Measurements from ENCODE around the gene CNNM2. TPM values are rescaled to one million over a fixed set of nuclear protein-coding genes. Genes with fewer than 3 reads are reported as not detected.

The CNNM2 gene
- total and polyA plus RNA-seq, 8 donors: 6.0 to 10.3 (median 8.3) TPM

DNA sequence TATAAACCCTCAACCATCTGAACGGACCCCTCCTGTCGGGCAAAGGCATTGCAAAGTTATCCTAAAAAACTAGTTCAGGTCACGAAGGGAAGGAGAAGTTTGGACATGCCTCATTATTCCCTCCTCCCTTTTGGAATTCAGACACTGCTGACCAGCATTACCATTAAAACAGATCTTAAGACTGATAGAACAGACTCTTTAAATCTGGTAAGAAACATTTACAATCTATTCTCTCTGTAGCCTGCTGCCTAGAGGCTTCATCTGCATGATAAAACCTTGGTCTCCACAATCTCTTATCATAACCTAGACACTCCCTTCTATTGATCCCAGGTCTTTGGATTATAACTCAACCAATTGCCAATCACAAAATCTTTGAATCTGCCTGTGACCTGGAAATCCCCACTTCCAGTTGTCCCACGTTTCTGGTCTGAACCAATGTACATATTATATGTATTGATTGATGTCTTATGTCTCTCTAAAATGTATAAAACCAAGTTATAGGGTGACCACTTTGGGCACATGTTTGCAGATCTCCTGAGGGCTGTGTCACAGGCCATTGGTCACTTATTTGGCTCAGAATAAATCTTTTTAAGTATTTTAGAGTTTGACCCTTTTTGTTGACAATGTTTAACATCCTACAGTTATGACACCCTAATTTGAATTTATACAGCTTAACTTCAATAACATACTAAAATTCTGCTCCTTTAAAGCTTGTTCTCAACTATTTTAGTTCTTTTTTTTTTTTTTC lies 23.5 kb upstream of the CNNM2 start:
- H3K27me3 ChIP-seq: no peaks in the 10 kb centered on the region

DNA sequence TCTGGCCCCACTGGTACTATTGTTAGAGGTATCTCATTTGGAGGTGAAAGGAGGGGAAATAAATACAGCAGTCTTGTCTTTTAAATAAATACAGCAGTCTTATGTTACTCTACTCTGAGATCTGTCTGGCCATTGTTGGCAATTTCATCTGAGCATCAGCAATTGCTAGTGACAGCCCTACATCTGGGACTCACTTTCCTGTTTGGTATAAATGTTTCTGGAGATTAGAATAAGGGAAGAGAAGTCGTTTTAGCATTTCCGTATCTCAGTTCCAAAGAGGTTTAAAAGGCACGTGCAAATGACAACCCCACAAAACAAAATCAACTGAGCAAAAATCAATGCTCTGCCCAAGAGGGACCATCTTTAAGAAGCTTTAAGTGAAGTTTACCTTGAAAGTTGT lies 18.1 kb upstream of the CNNM2 start:
- Histone ChIP-seq H3K27ac (no peak overlapping the region), H3K27me3 (no peaks in the 10 kb centered on the region), H3K9me3 (no peaks in the 10 kb centered on the region), H3K36me3 (no peaks in the 10 kb centered on the region), H3K4me1 (no peaks in the 10 kb centered on the region), H3K4me3 (no peak overlapping the region)
- intact Hi-C loops (cut with DNase I): loop anchor here in 1 of 2 donors (5.0 kb wide), 2 partner anchors 63 to 173 kb away; partner anchors contain the start of gene CYP17A1
- ATAC-seq: no peak
- no peak for DNase-seq
- TF ChIP-seq, protein P1, sequence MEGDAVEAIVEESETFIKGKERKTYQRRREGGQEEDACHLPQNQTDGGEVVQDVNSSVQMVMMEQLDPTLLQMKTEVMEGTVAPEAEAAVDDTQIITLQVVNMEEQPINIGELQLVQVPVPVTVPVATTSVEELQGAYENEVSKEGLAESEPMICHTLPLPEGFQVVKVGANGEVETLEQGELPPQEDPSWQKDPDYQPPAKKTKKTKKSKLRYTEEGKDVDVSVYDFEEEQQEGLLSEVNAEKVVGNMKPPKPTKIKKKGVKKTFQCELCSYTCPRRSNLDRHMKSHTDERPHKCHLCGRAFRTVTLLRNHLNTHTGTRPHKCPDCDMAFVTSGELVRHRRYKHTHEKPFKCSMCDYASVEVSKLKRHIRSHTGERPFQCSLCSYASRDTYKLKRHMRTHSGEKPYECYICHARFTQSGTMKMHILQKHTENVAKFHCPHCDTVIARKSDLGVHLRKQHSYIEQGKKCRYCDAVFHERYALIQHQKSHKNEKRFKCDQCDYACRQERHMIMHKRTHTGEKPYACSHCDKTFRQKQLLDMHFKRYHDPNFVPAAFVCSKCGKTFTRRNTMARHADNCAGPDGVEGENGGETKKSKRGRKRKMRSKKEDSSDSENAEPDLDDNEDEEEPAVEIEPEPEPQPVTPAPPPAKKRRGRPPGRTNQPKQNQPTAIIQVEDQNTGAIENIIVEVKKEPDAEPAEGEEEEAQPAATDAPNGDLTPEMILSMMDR (IDR thresholded peaks at IDR 0.05): no peak

More for the DNA sequence above, 23.5 kb upstream of the CNNM2 start:
- TF ChIP-seq, protein P1 (IDR thresholded peaks at IDR 0.05): no peak
- Histone ChIP-seq H3K4me1 (no peaks in the 10 kb centered on the region), H3K27ac (no peak overlapping the region), H3K4me3 (no peak overlapping the region), H3K9me3 (no peaks in the 10 kb centered on the region), H3K36me3 (no peaks in the 10 kb centered on the region)
- intact Hi-C loops (cut with DNase I): no loop called here
- DNase-seq (no peak), ATAC-seq (no peak)

DNA sequence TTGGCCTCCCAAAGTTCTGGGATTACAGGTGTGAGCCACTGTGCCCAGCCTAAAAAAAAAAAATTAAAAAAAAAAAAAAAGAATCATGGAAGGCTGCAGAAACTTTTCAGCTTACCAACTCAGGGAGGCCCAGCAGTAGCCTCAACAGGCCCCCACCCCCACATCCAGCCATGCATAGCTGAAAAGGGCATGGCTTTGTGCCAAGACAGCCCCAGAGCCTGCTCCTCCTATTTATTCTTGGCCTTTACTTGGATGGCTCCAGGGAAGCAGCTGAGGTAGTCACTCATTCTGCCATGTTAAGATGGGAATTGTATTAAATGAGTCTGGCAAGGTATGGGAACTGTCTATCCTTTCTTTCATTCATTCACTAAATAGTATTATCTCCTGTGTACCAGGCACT lies 13.7 kb upstream of the CNNM2 start:
- Histone ChIP-seq H3K4me3 (no peak overlapping the region), H3K9me3 (no peaks in the 10 kb centered on the region), H3K27me3 (no peaks in the 10 kb centered on the region), H3K27ac (no peak overlapping the region), H3K36me3 (no peaks in the 10 kb centered on the region), H3K4me1 (no peaks in the 10 kb centered on the region)
- ATAC-seq: no peak
- TF ChIP-seq, protein P1 (IDR thresholded peaks at IDR 0.05): no peak
- DNase-seq: no peak
- intact Hi-C loops (cut with DNase I): loop anchor here in 1 of 2 donors (5.0 kb wide), 2 partner anchors 67 to 177 kb away; partner anchors contain the start of gene CYP17A1

DNA sequence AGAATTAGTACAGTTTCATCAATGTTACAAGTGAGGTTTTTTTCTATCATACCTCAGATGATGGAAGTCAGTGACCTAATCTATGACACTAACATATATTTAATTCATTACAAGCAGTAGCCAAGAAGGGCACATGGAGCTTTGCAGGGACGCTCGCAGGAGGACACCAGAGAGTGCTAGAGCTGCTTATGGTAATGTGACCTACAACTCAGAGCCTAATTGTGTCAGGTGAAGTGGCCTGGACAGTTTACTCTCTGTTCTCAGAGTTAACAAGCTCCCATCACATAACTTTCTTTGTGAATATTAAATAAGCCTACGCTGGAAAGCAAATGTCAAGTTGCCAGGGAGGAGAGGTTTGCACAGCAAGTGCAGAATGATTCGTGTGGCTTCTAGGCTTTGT lies 11.6 kb upstream of the CNNM2 start:
- no peaks in the 10 kb centered on the region for H3K36me3 ChIP-seq
- no peaks in the 10 kb centered on the region for H3K27me3 ChIP-seq
- ATAC-seq: no peak
- DNase-seq: no peak
- H3K27ac ChIP-seq: no peak overlapping the region
- no peaks in the 10 kb centered on the region for H3K9me3 ChIP-seq
- TF ChIP-seq, protein P1 (IDR thresholded peaks at IDR 0.05): no peak
- no peak overlapping the region for H3K4me3 ChIP-seq
- intact Hi-C loops (cut with DNase I): no loop called here
- H3K4me1 ChIP-seq: no peaks in the 10 kb centered on the region

DNA sequence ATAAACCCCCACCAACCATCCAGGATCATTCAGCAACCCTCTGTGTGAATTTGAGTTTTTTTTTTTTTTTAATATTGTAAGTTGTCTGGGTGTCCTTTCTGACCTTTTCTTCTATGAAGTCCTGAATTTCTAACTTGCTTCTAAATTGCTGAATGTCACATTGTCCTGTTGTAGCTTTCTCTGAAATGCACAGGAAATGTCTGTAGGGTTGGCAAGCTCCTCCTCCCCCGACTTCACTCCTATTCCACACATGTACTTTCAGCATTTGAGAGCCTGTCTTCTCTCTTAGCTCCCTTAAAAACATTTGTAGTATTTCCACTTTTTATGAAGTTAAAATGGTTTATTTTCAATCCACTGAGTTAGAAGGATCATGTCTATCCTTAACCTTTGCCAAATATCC lies 3.3 kb upstream of the CNNM2 start:
- no peak overlapping the region for H3K4me3 ChIP-seq
- peaks cover 0 to 19% of the 10 kb centered on the region in 2 donors for H3K27me3 ChIP-seq
- ATAC-seq: no peak
- intact Hi-C loops (cut with DNase I): loop anchor here in 1 of 2 donors (5.0 kb wide), 1 partner anchor 153 kb away; no protein-coding TSS in a partner anchor
- H3K36me3 ChIP-seq: no peaks in the 10 kb centered on the region
- TF ChIP-seq, protein P1 (IDR thresholded peaks at IDR 0.05): no peak
- DNase-seq: no peak
- peaks cover 13 to 23% of the 10 kb centered on the region in 2 donors for H3K4me1 ChIP-seq
- H3K9me3 ChIP-seq: no peaks in the 10 kb centered on the region
- H3K27ac ChIP-seq: no peak overlapping the region
